K562 (cell line): ENCODE measurements around the gene SYTL2. TPM values are rescaled to one million over a fixed set of nuclear protein-coding genes. Genes with fewer than 3 reads are reported as not detected.

Experiments
- ATAC-seq: fragments of 200-7000 bp; cut with Tn5 transposase; 3 replicates; pipeline ENCODE4 v1.9.1; 2020; ENCODE audit warnings: moderate library complexity
- BruUV-seq: library from RNA; stranded (reverse); fragments of 400-500 nt; replicated peaks from 2 replicates; lab custom pipeline; 2021; lab: Mats Ljungman, UMichigan
- CTCF ChIA-PET: fragments of 300-600 bp; formaldehyde crosslinking; extraction: SDS; loops from one replicate; lab custom pipeline; 2021; ENCODE audit warnings: low intra/inter-chr PET ratio; lab: Yijun Ruan, JAX
- POLR2A ChIA-PET: fragments of 300-600, 350-650 bp; sonication (Branson Sonifier 250); formaldehyde crosslinking; extraction: SDS; loops from one replicate; lab custom pipeline; 2021; ENCODE audit warnings: antibody characterized with exemption, inconsistent platforms; lab: Yijun Ruan, JAX
- DNase-seq, 4 experiments: peaks; one replicate each; pipeline versions ENCODE4 v3.0.0 to v3.0.0-alpha.2; 2011 to 2018; ENCODE audit warnings: low spot score in 3 of 4, mixed read lengths in 3 of 4; ENCODE audit errors: extremely low read depth in 1 of 4
- FAIRE-seq: peaks from 2 replicates; lab custom pipeline; 2011; peaks lifted over from hg19 to GRCh38; lab: Jason Lieb, UNC
- H2AFZ ChIP-seq: 2 replicates; pipeline ENCODE4 v1.6.0; 2011; ENCODE audit warnings: low read depth, low read length, control low read depth, inconsistent platforms
- H3K27ac ChIP-seq: fragments of 200-600 bp; 3 replicates; pipeline ENCODE4 v1.8.0; 2011; ENCODE audit warnings: low read depth, mild to moderate bottlenecking, control low read depth, inconsistent platforms, low read length, moderate library complexity, mixed read lengths; ENCODE audit errors: extremely low read depth
- H3K27me3 ChIP-seq, 2 experiments: fragments of 300-600 bp in 1 of 2; 2 replicates in 1 of 2; 3 replicates in 1 of 2; pipeline versions ENCODE4 v1.6.0 to v1.8.0; 2011; ENCODE audit warnings: inconsistent platforms in 2 of 2, low read length in 2 of 2, mild to moderate bottlenecking in 1 of 2, mixed read lengths in 1 of 2, moderate library complexity in 1 of 2; ENCODE audit not compliant: control insufficient read depth in 2 of 2, insufficient read depth in 2 of 2
- H3K36me3 ChIP-seq: fragments of 300-600 bp; 3 replicates; pipeline ENCODE4 v1.8.0; 2011; ENCODE audit warnings: mild to moderate bottlenecking, low read length, inconsistent platforms; ENCODE audit not compliant: control insufficient read depth, insufficient read depth
- H3K4me1 ChIP-seq, 2 experiments: fragments of 200-600 bp in 1 of 2; replicated peaks in 1 of 2; 2 replicates in 1 of 2; 3 replicates in 1 of 2; pipeline versions ENCODE4 v1.5.1 to v1.8.0; 2011; ENCODE audit warnings: inconsistent platforms in 2 of 2, low read length in 2 of 2, mild to moderate bottlenecking in 1 of 2, mixed read lengths in 1 of 2, moderate library complexity in 1 of 2; ENCODE audit not compliant: control insufficient read depth in 2 of 2, insufficient read depth in 2 of 2
- H3K4me2 ChIP-seq: 2 replicates; pipeline ENCODE4 v1.6.1; 2011; ENCODE audit warnings: low read length, control low read depth, inconsistent platforms, mixed read lengths; ENCODE audit not compliant: insufficient read depth
- H3K4me3 ChIP-seq: fragments of 200-600 bp; sonication (generic), shearing (Covaris generic); 2 replicates; pipeline ENCODE4 v1.5.1; 2016; ENCODE audit warnings: control low read depth, inconsistent platforms
- H3K79me2 ChIP-seq: fragments of 200-600 bp; 3 replicates; pipeline ENCODE4 v1.8.0; 2011; ENCODE audit warnings: low read length, inconsistent platforms; ENCODE audit not compliant: control insufficient read depth, insufficient read depth
- H3K9ac ChIP-seq, 2 experiments: 2 replicates each; pipeline versions ENCODE4 v1.6.0 to v1.6.1; 2011; ENCODE audit warnings: low read depth in 2 of 2, low read length in 2 of 2, control low read depth in 1 of 2, inconsistent platforms in 1 of 2, mild to moderate bottlenecking in 1 of 2, mixed read lengths in 1 of 2; ENCODE audit not compliant: insufficient read depth in 1 of 2
- H3K9me1 ChIP-seq: one replicate; pipeline ENCODE4 v1.6.0; 2011; ENCODE audit warnings: inconsistent platforms, mild to moderate bottlenecking, low read length, moderate library complexity; ENCODE audit not compliant: control insufficient read depth, insufficient read depth
- H3K9me3 ChIP-seq: replicated peaks from 2 replicates; pipeline ENCODE4 v1.5.1; 2011; ENCODE audit warnings: low read depth, low read length, inconsistent platforms; ENCODE audit not compliant: control insufficient read depth, insufficient read depth
- H4K20me1 ChIP-seq: replicated peaks from 2 replicates; pipeline ENCODE4 v1.6.1; 2011; ENCODE audit warnings: low read length, inconsistent platforms, mixed read lengths; ENCODE audit not compliant: control insufficient read depth, insufficient read depth
- ARID3B ChIP-seq: fragments of 250-450 bp; sonication (Bioruptor Pico); IDR thresholded peaks from 2 replicates; pipeline ENCODE4 v1.4.0; 2020; ENCODE audit warnings: borderline replicate concordance
- ATF6 ChIP-seq: sonication (generic); formaldehyde crosslinking; IDR thresholded peaks from 2 replicates; pipeline ENCODE4 v1.4.0; 2020; ENCODE audit warnings: mild to moderate bottlenecking, missing genetic modification reagents
- FOXK2 ChIP-seq, 2 experiments: fragments of 450-650 bp; IDR thresholded peaks in 1 of 2; conservative IDR thresholded peaks in 1 of 2; 2 replicates each; pipeline ENCODE4 v1.6.1; 2016; ENCODE audit warnings: low read depth in 2 of 2, mild to moderate bottlenecking in 1 of 2
- HDGF ChIP-seq: fragments of 450-650 bp; IDR thresholded peaks from 2 replicates; pipeline ENCODE4 v1.6.1; 2016
- MLLT1 ChIP-seq, 2 experiments: fragments of 450-650 bp; IDR thresholded peaks; 2 replicates each; pipeline ENCODE4 v1.6.1; 2016
- RBM15 ChIP-seq: fragments of 200-400 bp; formaldehyde crosslinking; IDR thresholded peaks from 2 replicates; pipeline ENCODE4 v1.6.1; 2018; ENCODE audit warnings: mild to moderate bottlenecking, low read length, moderate library complexity; ENCODE audit not compliant: insufficient read depth
- RERE ChIP-seq: sonication (generic); formaldehyde crosslinking; IDR thresholded peaks from 2 replicates; pipeline ENCODE4 v1.8.0; 2023; ENCODE audit warnings: missing genetic modification reagents, mild to moderate bottlenecking, borderline replicate concordance
- SNAPC5 ChIP-seq: fragments of 250-450 bp; sonication (Bioruptor Pico); IDR thresholded peaks from 2 replicates; pipeline ENCODE4 v1.8.0; 2021; ENCODE audit warnings: moderate library complexity, mild to moderate bottlenecking, inconsistent platforms
- WGBS: fragments of 100-300 bp; shearing (Covaris generic); methylation state at CpG from one replicate; pipeline ENCODE4 v1.1.6; 2016; ENCODE audit warnings: low coverage, mixed read lengths; ENCODE audit not compliant: insufficient coverage; ENCODE audit errors: missing lambda C conversion rate; 5-methylcytosine and 5-hydroxymethylcytosine counted together
- in situ Hi-C: fragments of 300-500 bp; cut with MboI; formaldehyde crosslinking; loops from 4 replicates; pipeline ENCODE4 v1.15.0; 2018; ENCODE audit warnings: inconsistent platforms, mixed read lengths
- intact Hi-C: fragments of 100-400 bp; cut with micrococcal nuclease; formaldehyde crosslinking; loops from 2 replicates; pipeline ENCODE4 v1.14.2; 2022
- polyA plus RNA-seq, 8 experiments: library from polyadenylated mRNA; depleted of rRNA in 4 of 8; stranded (reverse) in 5 of 8; unstranded in 3 of 8; fragments of >200 nt; fragmentation: Nextera tagmentation in 2 of 8; fragmentation: Illumina TruSeq in 1 of 8; extraction: Ambion mirVana in 2 of 8; extraction: Trizol in 1 of 8; gene quantifications; 2 replicates each; pipeline versions ENCODE4 v1.2.1 to v1.2.3, GENCODE V29; 2011 to 2014; ENCODE audit warnings: inconsistent platforms in 1 of 8, missing spikeins in 1 of 8
- total RNA-seq, 7 experiments: library from RNA; depleted of rRNA in 6 of 7; stranded (reverse); fragments of >200 nt in 6 of 7; fragmentation: Illumina TruSeq in 2 of 7; extraction: Trizol in 2 of 7; gene quantifications; 2 replicates each; pipeline versions ENCODE4 v1.2.1 to v1.2.3, GENCODE V29; 2011 to 2021; ENCODE audit warnings: low replicate concordance in 1 of 7

The SYTL2 gene
- total and polyA plus RNA-seq, 9 of the 15 experiments (the other 6 are each of a cell fraction or from before 2014, with no cell fraction given) = 0.05 to 0.57 (median 0.35) TPM

- WGBS = under 1% methylated on average over 70 of the region's 73 CpGs
- Histone ChIP-seq H3K4me3 (peak overlapping the region; percentile 94), H3K9me3 (no peaks in the 10 kb centered on the region), H3K9me1 (no peaks in the 10 kb centered on the region), H3K36me3 (peaks cover 41% of the 10 kb centered on the region), H2AFZ (peak overlapping the region; percentile 99), H3K9ac (peak overlapping the region; percentile 98), H3K27ac (peak overlapping the region; percentile 98), H3K27me3 (no peaks in the 10 kb centered on the region), H4K20me1 (peaks cover 16% of the 10 kb centered on the region), H3K4me2 (peak overlapping the region; percentile 95), H3K79me2 (peaks cover 59% of the 10 kb centered on the region), H3K4me1 (peaks cover 10 to 14% of the 10 kb centered on the region in 2 experiments; a peak in 3 of 5 replicates)
- no peak for FAIRE-seq
- peak; percentile 66 to 86 (median 70) for DNase-seq
- in situ Hi-C loops = no loop called here
- POLR2A ChIA-PET = interaction anchor here (0.6 to 10.1 kb wide), 6 partner anchors 8 to 29 kb away, joined by 3 to 145 read pairs (median 4); partner anchors contain the start of gene TMEM126A
- peak; percentile 75 for ATAC-seq
- CTCF ChIA-PET = interaction anchor here (0.8 kb wide), 1 partner anchor 69 kb away, joined by 4 read pairs; no protein-coding TSS in a partner anchor
- BruUV-seq = no TSS peak
- intact Hi-C loops = loop anchor here (1.0 to 10.0 kb wide), 6 partner anchors 15 to 581 kb away; partner anchors contain the start of genes EED, PICALM and TMEM126B
- TF ChIP-seq RBM15 = no peak
- TF ChIP-seq FOXK2 (conservative IDR thresholded peaks at IDR 0.05 in 1 of 2, IDR thresholded peaks at IDR 0.05 in 1 of 2; ENCODE audit: low read depth in 2 of 2) = peak; percentile 78 to 81
- TF ChIP-seq MLLT1 (IDR thresholded peaks at IDR 0.05) = peak in 1 of 2 experiments; percentile 78; a peak in 1 of 4 replicates
- TF ChIP-seq HDGF = no peak
- TF ChIP-seq ATF6 = 0 out of 2 replicates have a peak, but pooled peaks have one; percentile 20
- no peak for TF ChIP-seq ARID3B (CRISPR knock-in tag)
- TF ChIP-seq RERE (CRISPR knock-in tag) = no peak
- no peak for TF ChIP-seq SNAPC5 (CRISPR knock-in tag)
Measured at GRCh38 chr11:85663753-85664614, 147.0 kb downstream of the SYTL2 start.
